ENCODE measurements around the gene CEP76.
"Not testable (repeated sequence)": the region's sequence is repeated elsewhere in the genome, so short reads cannot be mapped to it uniquely, and the experiment has no call there.

CEP76 gene

DNA sequence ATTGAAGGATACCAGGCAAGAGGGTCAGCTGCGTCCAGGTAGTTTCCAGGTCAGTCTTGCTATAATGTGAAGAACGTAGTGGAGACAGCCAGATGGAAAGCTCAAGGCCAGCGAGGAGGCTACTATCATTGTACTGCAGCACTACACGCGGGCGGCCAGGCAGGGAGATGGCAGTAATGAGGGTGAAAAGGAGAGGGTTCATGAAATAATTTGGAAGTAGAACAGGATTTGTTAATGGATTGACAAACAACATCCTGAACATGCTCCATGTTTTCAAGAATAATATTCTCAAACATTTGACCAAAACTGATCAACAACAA lies 61.7 kb downstream of the CEP76 start:
- no peak for DNase-seq

GRCh38 chr18:12639990-12640880 lies 62.3 kb downstream of the CEP76 start:
- no peak for DNase-seq

- no peak for DNase-seq
These were observed 63.8 kb downstream of the CEP76 start for GRCh38 chr18:12638644-12639124.

GRCh38 chr18:12637901-12638643 lies 64.5 kb downstream of the CEP76 start:
- DNase-seq = no peak

- DNase-seq = no peak
These were observed 65.1 kb downstream of the CEP76 start for GRCh38 chr18:12637393-12637792.

- peak; percentile 13 for DNase-seq
These were observed 70.6 kb downstream of the CEP76 start for GRCh38 chr18:12631831-12632477.

DNA sequence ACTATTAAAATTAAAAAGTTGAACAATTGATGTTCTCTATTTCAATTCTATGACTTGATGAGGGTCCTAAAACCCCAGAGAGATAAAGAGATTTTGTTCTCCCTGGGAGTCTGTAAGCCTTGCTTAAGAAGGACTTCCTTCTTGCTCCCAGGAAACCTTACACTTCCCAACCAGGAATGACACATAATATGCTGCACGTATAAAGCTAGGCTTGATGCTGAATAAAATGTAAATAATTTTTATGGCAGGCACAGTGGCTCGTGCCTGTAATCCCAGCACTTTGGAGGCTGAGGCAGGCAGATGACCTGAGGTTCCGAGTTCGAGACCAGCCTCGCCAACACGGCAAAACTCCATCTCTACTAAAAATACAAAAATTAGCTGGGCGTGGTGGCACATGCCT lies 72.4 kb downstream of the CEP76 start:
- no peak for DNase-seq

- DNase-seq = no peak
These were observed 73.5 kb downstream of the CEP76 start for GRCh38 chr18:12628706-12629702.

GRCh38 chr18:12627199-12627598 lies 75.3 kb downstream of the CEP76 start:
- not testable (repeated sequence) for DNase-seq

GRCh38 chr18:12625241-12625640 lies 77.3 kb downstream of the CEP76 start:
- DNase-seq = peak; percentile 24

All from hematopoietic multipotent progenitor cell treated with erythropoietin and hydrocortisone succinate and interleukin-3 and kit ligand, for 4 days (in vitro differentiated cells).